GM23248 (cell line): ENCODE results near the gene INTS11.

Experiments used
- EZH2 ChIP-seq: fragments of 200-600 bp; sonication (generic); IDR thresholded peaks from 2 replicates; pipeline ENCODE4 v1.6.1; 2018; ENCODE audit warnings: antibody characterized with exemption, mild to moderate bottlenecking; ENCODE audit not compliant: insufficient read depth, poor library complexity, severe bottlenecking
- EZH2phosphoT487 ChIP-seq: fragments of 200-600 bp; sonication (generic); IDR thresholded peaks from 2 replicates; pipeline ENCODE4 v1.6.1; 2018; ENCODE audit warnings: antibody characterized with exemption, moderate library complexity, mild to moderate bottlenecking, low read depth; ENCODE audit not compliant: insufficient read depth

DNA sequence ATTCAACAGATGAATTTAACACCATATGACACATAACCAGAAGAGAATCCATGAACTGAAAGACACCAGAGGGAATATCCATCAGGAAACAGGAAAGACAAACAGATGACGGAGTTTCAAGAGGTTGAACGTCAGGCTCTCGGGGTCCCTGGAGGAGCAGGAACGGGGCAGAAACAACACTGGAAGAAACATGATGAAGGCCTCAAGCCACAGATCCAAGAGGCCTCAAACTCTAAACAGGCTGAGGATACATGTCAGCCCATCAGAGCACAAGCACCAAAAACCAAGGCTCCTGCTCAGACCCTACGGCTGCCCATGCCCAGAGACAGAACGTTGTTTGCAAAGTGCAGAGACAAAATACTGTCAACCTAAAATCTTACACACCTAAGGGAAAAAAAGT, 7.0 kb downstream of the INTS11 start:
- TF ChIP-seq EZH2 (no peak), EZH2phosphoT487 (no peak)
